ENCODE measurements around the gene ERP29.
"Not testable (repeated sequence)": the region's sequence is repeated elsewhere in the genome, so short reads cannot be mapped to it uniquely, and the experiment has no call there.

Gene ERP29

DNA sequence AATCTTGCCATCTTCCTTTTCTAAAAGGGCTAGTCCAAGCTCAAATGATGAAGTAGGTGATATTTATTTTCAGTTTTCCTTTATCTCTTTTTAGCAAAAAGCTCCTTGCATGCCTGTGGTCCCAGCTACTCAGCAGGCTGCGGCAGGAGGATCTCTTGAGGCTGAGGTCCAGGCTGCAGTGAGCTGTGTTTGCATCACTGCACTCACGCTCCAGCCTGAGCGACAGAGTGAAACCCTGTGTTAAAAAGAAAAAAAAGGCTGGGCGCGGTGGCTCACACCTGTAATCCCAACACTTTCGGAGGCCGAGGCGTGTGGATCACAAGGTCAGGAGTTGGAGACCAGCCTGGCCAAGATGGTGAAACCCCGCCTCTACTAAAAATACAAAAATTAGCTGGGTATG lies 5.3 kb upstream of the ERP29 start:
- no peak overlapping the region for H3K4me3 Mint-ChIP-seq
- H3K27ac Mint-ChIP-seq: peak overlapping the region in 1 of 3 experiments; percentile 53
- TF ChIP-seq, protein P1, sequence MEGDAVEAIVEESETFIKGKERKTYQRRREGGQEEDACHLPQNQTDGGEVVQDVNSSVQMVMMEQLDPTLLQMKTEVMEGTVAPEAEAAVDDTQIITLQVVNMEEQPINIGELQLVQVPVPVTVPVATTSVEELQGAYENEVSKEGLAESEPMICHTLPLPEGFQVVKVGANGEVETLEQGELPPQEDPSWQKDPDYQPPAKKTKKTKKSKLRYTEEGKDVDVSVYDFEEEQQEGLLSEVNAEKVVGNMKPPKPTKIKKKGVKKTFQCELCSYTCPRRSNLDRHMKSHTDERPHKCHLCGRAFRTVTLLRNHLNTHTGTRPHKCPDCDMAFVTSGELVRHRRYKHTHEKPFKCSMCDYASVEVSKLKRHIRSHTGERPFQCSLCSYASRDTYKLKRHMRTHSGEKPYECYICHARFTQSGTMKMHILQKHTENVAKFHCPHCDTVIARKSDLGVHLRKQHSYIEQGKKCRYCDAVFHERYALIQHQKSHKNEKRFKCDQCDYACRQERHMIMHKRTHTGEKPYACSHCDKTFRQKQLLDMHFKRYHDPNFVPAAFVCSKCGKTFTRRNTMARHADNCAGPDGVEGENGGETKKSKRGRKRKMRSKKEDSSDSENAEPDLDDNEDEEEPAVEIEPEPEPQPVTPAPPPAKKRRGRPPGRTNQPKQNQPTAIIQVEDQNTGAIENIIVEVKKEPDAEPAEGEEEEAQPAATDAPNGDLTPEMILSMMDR (IDR thresholded peaks at IDR 0.05; ENCODE audit: unreplicated experiment in 3 of 3): no peak
- H3K4me1 Mint-ChIP-seq: peaks cover 26% of the 10 kb centered on the region
- H3K27me3 Mint-ChIP-seq (ENCODE audit: low read depth): no peaks in the 10 kb centered on the region
- H3K36me3 Mint-ChIP-seq (ENCODE audit: low read depth): peaks cover 8% of the 10 kb centered on the region
- H3K9me3 Mint-ChIP-seq: no peaks in the 10 kb centered on the region

DNA sequence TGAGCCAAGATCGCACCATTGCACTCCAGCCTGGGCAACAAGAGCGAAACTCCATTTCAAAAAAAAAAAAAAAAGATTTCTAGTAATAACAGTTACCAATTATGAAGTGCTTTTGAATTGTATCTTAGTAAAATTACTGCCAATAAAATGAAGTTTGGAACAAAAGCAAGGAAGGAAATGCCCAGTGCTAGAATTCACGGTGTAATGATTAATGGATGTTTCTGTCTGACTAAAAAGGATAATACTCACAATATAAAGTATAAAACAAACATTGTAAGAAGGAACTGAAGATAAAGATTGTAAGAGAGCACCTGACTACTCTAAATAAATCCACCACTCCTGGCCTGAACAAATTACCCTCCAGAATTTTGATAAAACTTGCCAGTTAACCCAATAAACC lies 4.3 kb upstream of the ERP29 start:
- Mint-ChIP-seq H3K9me3 (no peaks in the 10 kb centered on the region), H3K4me1 (peaks cover 27% of the 10 kb centered on the region), H3K27ac (no peak overlapping the region), H3K27me3 (ENCODE audit: low read depth) (no peaks in the 10 kb centered on the region), H3K4me3 (peak overlapping the region in 2 of 3 experiments; percentile 29 to 33), H3K36me3 (ENCODE audit: low read depth) (peaks cover 7% of the 10 kb centered on the region)
- TF ChIP-seq, protein P1 (IDR thresholded peaks at IDR 0.05; ENCODE audit: unreplicated experiment in 3 of 3): no peak

DNA sequence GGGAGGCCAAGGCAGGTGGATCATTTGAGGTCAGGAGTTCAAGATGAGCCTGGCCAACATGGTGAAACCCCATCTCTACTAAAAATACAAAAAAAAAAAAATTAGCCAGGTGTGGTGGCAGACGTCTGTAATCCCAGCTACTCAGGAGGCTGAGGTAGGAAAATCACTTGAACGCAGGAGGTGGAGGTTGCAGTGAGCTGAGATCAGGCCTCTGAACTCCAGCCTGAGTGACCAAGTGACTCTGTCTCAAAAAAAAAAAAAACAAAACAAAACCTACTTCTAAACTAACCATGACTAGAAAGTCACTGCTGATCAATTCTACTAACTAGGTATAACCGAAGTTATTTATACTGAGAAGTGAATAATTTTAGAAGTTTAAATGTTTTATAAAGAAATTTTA lies 3.6 kb upstream of the ERP29 start:
- H3K27me3 Mint-ChIP-seq (ENCODE audit: low read depth); H3K27ac Mint-ChIP-seq; H3K9me3 Mint-ChIP-seq; H3K4me3 Mint-ChIP-seq: not testable (repeated sequence)
- H3K36me3 Mint-ChIP-seq (ENCODE audit: low read depth): peaks cover 10% of the 10 kb centered on the region
- peaks cover 32% of the 10 kb centered on the region for H3K4me1 Mint-ChIP-seq

DNA sequence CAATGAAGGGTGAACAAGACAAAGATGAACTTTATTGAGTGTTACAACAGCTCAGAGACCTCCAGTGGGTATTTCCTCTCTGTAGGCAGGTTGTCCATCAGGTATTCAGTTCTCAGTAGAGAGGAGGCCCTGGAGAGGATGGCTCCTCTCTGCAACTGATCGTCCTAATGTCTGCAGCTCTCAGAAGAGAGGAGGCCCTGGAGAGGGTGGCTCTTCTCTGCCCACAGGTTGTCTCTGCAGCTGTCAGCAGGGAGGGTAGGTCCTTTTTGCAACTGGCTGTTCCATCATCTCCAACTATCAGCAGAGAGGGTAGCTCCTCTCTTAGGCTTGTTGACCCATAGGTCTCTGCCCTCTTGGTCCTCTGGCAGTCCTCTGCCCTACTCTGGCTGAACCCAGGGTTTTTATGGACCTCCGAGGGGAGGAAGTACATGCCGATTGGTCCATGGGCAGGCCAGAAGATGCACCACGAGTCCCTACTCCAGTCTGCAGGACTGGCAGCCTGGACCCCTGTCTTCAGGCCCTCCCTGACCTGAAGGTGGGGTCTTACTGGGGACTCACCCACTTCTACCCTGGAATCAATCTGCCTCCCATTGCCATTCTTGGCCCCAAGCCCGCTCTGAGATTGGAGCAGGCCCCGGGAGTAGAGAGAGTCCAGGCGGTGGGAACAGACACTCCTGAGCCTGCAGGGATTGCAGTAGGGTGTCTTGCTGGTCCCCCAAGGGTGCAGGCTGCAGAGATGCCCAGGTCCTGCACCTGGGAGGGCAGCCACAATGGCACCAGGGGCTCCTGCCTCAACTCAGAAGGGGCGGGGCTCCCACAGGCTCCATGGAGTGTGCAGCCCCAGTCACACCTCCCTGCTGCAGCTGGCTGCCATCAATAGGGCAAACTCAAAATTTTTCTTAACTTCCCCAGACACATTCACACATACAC lies 2.5 kb upstream of the ERP29 start:
- no peaks in the 10 kb centered on the region for H3K27me3 Mint-ChIP-seq (ENCODE audit: low read depth)
- no peaks in the 10 kb centered on the region for H3K9me3 Mint-ChIP-seq
- peaks cover 14% of the 10 kb centered on the region for H3K36me3 Mint-ChIP-seq (ENCODE audit: low read depth)
- TF ChIP-seq, protein P1 (IDR thresholded peaks at IDR 0.05; ENCODE audit: unreplicated experiment in 3 of 3): no peak
- H3K4me1 Mint-ChIP-seq: peaks cover 37% of the 10 kb centered on the region
- H3K4me3 Mint-ChIP-seq: peak overlapping the region in 2 of 3 experiments; percentile 86 to 97
- peak overlapping the region; percentile 98 for H3K27ac Mint-ChIP-seq

DNA sequence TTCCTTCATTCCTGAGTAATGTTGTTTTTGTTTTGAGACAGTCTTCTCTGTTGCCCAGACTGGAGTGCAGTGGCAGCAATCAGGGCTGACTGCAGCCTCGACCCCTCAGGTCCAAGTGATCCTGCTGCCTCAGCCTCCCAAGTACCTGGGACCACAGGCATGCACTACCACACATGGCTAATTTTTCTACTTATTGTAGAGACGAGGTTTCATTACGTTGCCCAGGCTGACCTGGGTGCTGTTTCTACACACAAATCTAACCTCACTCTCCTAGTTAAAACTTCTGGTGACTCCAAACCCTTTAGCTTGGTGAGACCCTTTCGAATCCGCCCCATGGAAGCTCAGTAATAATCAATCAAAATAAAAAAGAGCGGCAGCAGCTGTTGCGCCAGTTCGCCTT lies 1.5 kb upstream of the ERP29 start:
- H3K9me3 Mint-ChIP-seq: no peaks in the 10 kb centered on the region
- no peaks in the 10 kb centered on the region for H3K27me3 Mint-ChIP-seq (ENCODE audit: low read depth)
- H3K36me3 Mint-ChIP-seq (ENCODE audit: low read depth): peaks cover 22% of the 10 kb centered on the region
- H3K27ac Mint-ChIP-seq: peak overlapping the region; percentile 98
- TF ChIP-seq, protein P1 (IDR thresholded peaks at IDR 0.05; ENCODE audit: unreplicated experiment in 3 of 3): no peak
- peaks cover 38% of the 10 kb centered on the region for H3K4me1 Mint-ChIP-seq
- H3K4me3 Mint-ChIP-seq: peak overlapping the region; percentile 86 to 97 (median 94)

DNA sequence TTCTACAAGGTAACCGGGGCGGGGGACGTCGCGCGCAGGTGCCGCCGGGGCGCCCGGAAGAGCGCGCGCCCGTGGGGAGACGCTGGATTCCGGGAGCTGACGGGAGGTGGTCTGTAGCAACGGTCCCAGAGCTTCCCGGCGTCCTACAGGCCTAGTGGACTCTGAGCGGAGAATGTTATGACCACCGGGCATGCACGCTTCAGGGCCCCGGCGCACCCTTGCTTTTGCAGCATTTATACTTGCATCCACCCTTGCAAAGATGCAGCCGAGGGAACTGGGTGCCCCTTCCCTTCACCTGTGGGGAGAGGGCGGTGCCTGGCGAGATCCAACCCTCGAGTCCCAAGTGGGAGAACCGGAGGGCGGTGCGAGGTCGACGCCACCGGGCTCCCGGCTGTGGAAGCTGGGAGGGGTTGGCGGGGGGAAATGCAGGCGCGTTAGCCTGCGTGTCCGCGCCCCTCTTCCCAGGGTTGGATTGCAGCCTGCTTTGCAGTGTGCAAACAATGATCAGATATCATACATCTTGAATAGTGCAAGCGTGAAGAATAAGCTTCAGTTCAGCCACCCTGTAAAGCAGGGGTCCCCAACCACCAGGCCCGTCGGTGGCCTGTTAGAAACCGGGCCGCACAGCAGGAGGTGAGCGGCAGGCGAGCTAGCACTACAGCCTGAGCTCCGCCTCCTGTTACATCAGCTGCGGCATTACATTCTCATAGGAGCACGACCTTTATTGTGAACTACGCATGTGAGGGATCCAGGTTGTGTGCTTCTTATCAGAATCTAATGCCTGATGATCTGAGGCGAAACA lies 576 bp downstream of the ERP29 start:
- peak overlapping the region; percentile 98 for H3K27ac Mint-ChIP-seq
- no peaks in the 10 kb centered on the region for H3K27me3 Mint-ChIP-seq (ENCODE audit: low read depth)
- peak overlapping the region; percentile 86 to 97 (median 94) for H3K4me3 Mint-ChIP-seq
- peaks cover 36% of the 10 kb centered on the region for H3K36me3 Mint-ChIP-seq (ENCODE audit: low read depth)
- peaks cover 43% of the 10 kb centered on the region for H3K4me1 Mint-ChIP-seq
- TF ChIP-seq, protein P1 (IDR thresholded peaks at IDR 0.05; ENCODE audit: unreplicated experiment in 3 of 3): peak in 2 of 3 experiments; percentile 4 to 43
- no peaks in the 10 kb centered on the region for H3K9me3 Mint-ChIP-seq

Data from nephron (organoid).